CD4-positive, alpha-beta T cell (primary cell): ENCODE measurements around the gene KLHL18. TPM values are rescaled to one million over a fixed set of nuclear protein-coding genes. Genes with fewer than 3 reads are reported as not detected.

Experiments
- ATAC-seq: fragments of 200-7000 bp; cut with Tn5 transposase; one replicate; pipeline ENCODE4 v1.10.0; 2022; ENCODE audit warnings: mild to moderate bottlenecking; ENCODE audit not compliant: poor library complexity
- CTCF ChIA-PET: fragments of 350-600 bp; sonication (Branson Sonifier 250); formaldehyde crosslinking; loops from one replicate; lab custom pipeline; 2021; ENCODE audit warnings: antibody characterized with exemption, inconsistent platforms; lab: Charles Lee
- POLR2A ChIA-PET: fragments of 350-600 bp; sonication (Branson Sonifier 250); formaldehyde crosslinking; loops from one replicate; lab custom pipeline; 2021; ENCODE audit warnings: antibody characterized with exemption, inconsistent platforms; lab: Charles Lee
- DNase-seq, 14 experiments: peaks; one replicate each; pipeline ENCODE4 v3.0.0-alpha.2; 2013 to 2020; ENCODE audit warnings: mixed read lengths in 2 of 14
- H3K27ac ChIP-seq, 2 donors: one replicate each; pipeline versions ENCODE4 v1.5.1 to v1.7.0; 2013; ENCODE audit warnings: low read length in 2 of 2, low read depth in 1 of 2, mild to moderate bottlenecking in 1 of 2
- H3K27me3 ChIP-seq, 2 experiments: 1 replicate in 1 of 2; 2 replicates in 1 of 2; pipeline versions ENCODE4 v1.6.1 to v1.7.0; 2013; ENCODE audit warnings: low read length in 2 of 2, control low read depth in 1 of 2, mild to moderate bottlenecking in 1 of 2, moderate library complexity in 1 of 2; ENCODE audit not compliant: insufficient read depth in 2 of 2, control insufficient read depth in 1 of 2
- H3K36me3 ChIP-seq: one replicate; pipeline ENCODE4 v1.6.1; 2013; ENCODE audit warnings: low read length, control low read depth; ENCODE audit not compliant: insufficient read depth
- H3K4me1 ChIP-seq: one replicate; pipeline ENCODE4 v1.6.1; 2013; ENCODE audit warnings: low read length, control low read depth; ENCODE audit not compliant: insufficient read depth
- H3K4me3 ChIP-seq: one replicate; pipeline ENCODE4 v1.5.1; 2013; ENCODE audit warnings: mild to moderate bottlenecking, low read length, moderate library complexity
- H3K9me3 ChIP-seq, 2 experiments: 1 replicate in 1 of 2; 2 replicates in 1 of 2; pipeline versions ENCODE4 v1.6.1 to v1.7.0; 2013; ENCODE audit warnings: low read length in 2 of 2, mild to moderate bottlenecking in 2 of 2, control low read depth in 1 of 2, moderate library complexity in 1 of 2; ENCODE audit not compliant: control insufficient read depth in 1 of 2, insufficient read depth in 1 of 2
- H3K27ac Mint-ChIP-seq: one replicate; pipeline ENCODE4 v1.8.0; 2020; ENCODE audit warnings: mixed read lengths
- H3K27me3 Mint-ChIP-seq: one replicate; pipeline ENCODE4 v1.8.0; 2021; ENCODE audit warnings: mixed read lengths
- H3K36me3 Mint-ChIP-seq: one replicate; pipeline ENCODE4 v1.8.0; 2021; ENCODE audit warnings: low read depth, mixed read lengths
- H3K4me1 Mint-ChIP-seq: one replicate; pipeline ENCODE4 v1.8.0; 2021; ENCODE audit warnings: low read depth, mixed read lengths
- H3K4me3 Mint-ChIP-seq: one replicate; pipeline ENCODE4 v1.8.0; 2020; ENCODE audit warnings: mild to moderate bottlenecking, mixed read lengths
- H3K9me3 Mint-ChIP-seq: one replicate; pipeline ENCODE4 v1.8.0; 2020; ENCODE audit warnings: mixed read lengths
- intact Hi-C, 2 experiments: fragments of 100-400 bp; cut with DNase I in 1 of 2; cut with micrococcal nuclease in 1 of 2; formaldehyde crosslinking; loops; one replicate each; pipeline versions ENCODE4 v1.15.1 to v1.9.0; 2023 to 2025; cut with DNase I, micrococcal nuclease
- total RNA-seq, 174 experiments: library from RNA in 2 of 174; stranded (reverse) in 2 of 174; gene quantifications; one replicate each; pipeline ENCODE4 v1.2.3 and lab custom pipeline; 2021 to 2026
- TF ChIP-seq, protein P1 (sequence below): fragments of 200-600 bp; IDR thresholded peaks from one replicate; pipeline ENCODE4 v1.8.0; 2022; ENCODE audit warnings: antibody characterized with exemption, mild to moderate bottlenecking

Gene KLHL18
- total RNA-seq, 2 experiments from 2014 or later = 43.3 to 43.7 TPM

DNA sequence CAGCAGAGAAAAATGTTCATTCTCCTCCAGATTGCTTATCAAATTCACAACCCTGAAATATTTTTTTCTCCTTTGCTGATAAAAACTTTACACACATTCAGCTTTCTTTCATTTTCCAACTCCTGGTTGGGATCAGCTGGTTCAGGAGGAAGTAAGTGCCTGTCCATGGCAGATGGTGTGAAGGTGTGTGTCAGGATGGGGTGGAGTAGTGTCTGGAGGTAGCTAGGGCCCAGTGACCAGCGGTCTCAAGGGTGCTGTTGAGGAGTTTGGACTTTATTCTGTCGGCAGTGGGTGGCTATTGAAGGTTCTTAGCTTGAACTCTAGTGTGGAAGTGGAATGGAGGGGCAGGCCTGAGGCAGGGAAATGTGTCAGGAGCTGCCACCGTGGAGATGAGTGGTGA is 51.2 kb downstream of the KLHL18 start:
- no peak for DNase-seq
- Histone ChIP-seq H3K4me3 (no peak overlapping the region), H3K9me3 (no peaks in the 10 kb centered on the region), H3K27me3 (no peaks in the 10 kb centered on the region), H3K36me3 (peaks cover 85% of the 10 kb centered on the region), H3K4me1 (no peaks in the 10 kb centered on the region), H3K27ac (no peak overlapping the region)
- H3K9me3 Mint-ChIP-seq = no peaks in the 10 kb centered on the region
- TF ChIP-seq, protein P1, sequence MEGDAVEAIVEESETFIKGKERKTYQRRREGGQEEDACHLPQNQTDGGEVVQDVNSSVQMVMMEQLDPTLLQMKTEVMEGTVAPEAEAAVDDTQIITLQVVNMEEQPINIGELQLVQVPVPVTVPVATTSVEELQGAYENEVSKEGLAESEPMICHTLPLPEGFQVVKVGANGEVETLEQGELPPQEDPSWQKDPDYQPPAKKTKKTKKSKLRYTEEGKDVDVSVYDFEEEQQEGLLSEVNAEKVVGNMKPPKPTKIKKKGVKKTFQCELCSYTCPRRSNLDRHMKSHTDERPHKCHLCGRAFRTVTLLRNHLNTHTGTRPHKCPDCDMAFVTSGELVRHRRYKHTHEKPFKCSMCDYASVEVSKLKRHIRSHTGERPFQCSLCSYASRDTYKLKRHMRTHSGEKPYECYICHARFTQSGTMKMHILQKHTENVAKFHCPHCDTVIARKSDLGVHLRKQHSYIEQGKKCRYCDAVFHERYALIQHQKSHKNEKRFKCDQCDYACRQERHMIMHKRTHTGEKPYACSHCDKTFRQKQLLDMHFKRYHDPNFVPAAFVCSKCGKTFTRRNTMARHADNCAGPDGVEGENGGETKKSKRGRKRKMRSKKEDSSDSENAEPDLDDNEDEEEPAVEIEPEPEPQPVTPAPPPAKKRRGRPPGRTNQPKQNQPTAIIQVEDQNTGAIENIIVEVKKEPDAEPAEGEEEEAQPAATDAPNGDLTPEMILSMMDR = no peak
- ATAC-seq = no peak
- CTCF ChIA-PET = no interaction called here
- no peaks in the 10 kb centered on the region for H3K4me1 Mint-ChIP-seq
- POLR2A ChIA-PET = no interaction called here
- H3K27ac Mint-ChIP-seq = no peak overlapping the region
- intact Hi-C loops = no loop called here
- H3K4me3 Mint-ChIP-seq = no peak overlapping the region
- H3K36me3 Mint-ChIP-seq = peaks cover 91% of the 10 kb centered on the region
- no peaks in the 10 kb centered on the region for H3K27me3 Mint-ChIP-seq

DNA sequence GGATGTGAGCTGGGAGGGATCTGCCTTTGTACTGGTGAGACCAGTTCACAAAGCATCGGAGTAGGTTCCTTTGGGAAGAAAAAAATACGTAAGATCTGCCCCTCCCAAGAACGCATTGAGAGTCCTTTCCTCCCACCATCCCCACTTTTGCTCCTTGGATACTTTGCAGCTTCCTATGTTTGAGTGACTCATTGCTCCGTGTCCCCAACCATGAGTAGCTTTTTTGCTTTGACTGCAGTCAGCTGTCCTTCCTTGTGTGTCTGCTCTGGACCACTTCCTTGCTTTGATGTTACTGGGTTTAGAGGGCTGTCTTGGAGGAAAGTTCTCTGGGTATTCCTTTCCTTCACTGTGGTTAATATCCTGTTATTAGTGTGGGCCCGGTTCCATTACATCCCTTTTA is 54.9 kb downstream of the KLHL18 start:
- DNase-seq (no peak), ATAC-seq (no peak)
- no peaks in the 10 kb centered on the region for H3K4me1 ChIP-seq
- H3K9me3 Mint-ChIP-seq = no peaks in the 10 kb centered on the region
- no peaks in the 10 kb centered on the region for H3K9me3 ChIP-seq
- intact Hi-C loops = no loop called here
- H3K36me3 Mint-ChIP-seq = peaks cover 92% of the 10 kb centered on the region
- H3K4me1 Mint-ChIP-seq = no peaks in the 10 kb centered on the region
- CTCF ChIA-PET = no interaction called here
- POLR2A ChIA-PET = no interaction called here
- H3K27me3 ChIP-seq = no peaks in the 10 kb centered on the region
- peaks cover 73% of the 10 kb centered on the region for H3K36me3 ChIP-seq
- H3K4me3 Mint-ChIP-seq = no peak overlapping the region
- H3K4me3 ChIP-seq = no peak overlapping the region
- no peak overlapping the region for H3K27ac Mint-ChIP-seq
- no peak overlapping the region for H3K27ac ChIP-seq
- no peaks in the 10 kb centered on the region for H3K27me3 Mint-ChIP-seq
- TF ChIP-seq, protein P1 = no peak

DNA sequence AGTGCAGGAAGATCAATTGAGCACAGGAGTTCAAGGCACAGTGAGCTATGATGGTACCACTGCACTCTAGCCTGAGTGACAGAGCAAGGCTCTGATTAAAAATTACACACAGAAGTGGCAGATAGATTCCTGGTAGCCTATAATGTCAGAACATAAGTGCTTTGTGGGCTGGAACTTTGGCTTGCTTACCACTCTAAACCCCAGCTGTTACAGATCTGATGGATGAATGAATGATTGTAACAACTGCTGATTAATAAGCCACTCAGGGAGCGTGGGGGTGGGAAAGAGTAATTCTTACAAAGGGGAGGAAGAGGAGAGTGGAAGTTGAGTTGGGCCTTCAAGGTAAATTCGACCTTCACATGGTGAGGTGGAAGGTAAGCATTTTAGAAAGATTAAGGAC is 57.2 kb downstream of the KLHL18 start:
- Histone ChIP-seq H3K27me3 (no peaks in the 10 kb centered on the region), H3K4me1 (no peaks in the 10 kb centered on the region), H3K27ac (no peak overlapping the region), H3K36me3 (peaks cover 70% of the 10 kb centered on the region), H3K4me3 (no peak overlapping the region), H3K9me3 (no peaks in the 10 kb centered on the region)
- peak overlapping the region; percentile 15 for H3K27ac Mint-ChIP-seq
- no peak overlapping the region for H3K4me3 Mint-ChIP-seq
- H3K4me1 Mint-ChIP-seq = no peaks in the 10 kb centered on the region
- intact Hi-C loops = no loop called here
- H3K9me3 Mint-ChIP-seq = no peaks in the 10 kb centered on the region
- H3K36me3 Mint-ChIP-seq = peaks cover 82% of the 10 kb centered on the region
- DNase-seq (no peak), ATAC-seq (no peak)
- CTCF ChIA-PET = no interaction called here
- H3K27me3 Mint-ChIP-seq = no peaks in the 10 kb centered on the region
- TF ChIP-seq, protein P1 = no peak
- POLR2A ChIA-PET = no interaction called here
